Left kidney (tissue), 2 donors: ENCODE measurements around the gene SLC14A1. TPM values are rescaled to one million over a fixed set of nuclear protein-coding genes. Genes with fewer than 3 reads are reported as not detected.

ENCODE experiments used
- DNase-seq: peaks from one replicate; pipeline ENCODE4 v3.0.0-alpha.2; 2013
- polyA plus RNA-seq: library from polyadenylated mRNA; unstranded; fragments of 120-200 nt; gene quantifications from one replicate; pipeline ENCODE4 v1.2.1, GENCODE V29; 2013; ENCODE audit not compliant: insufficient read length

SLC14A1 gene
- polyA plus RNA-seq, 1 donor, result 1.7 TPM

DNA sequence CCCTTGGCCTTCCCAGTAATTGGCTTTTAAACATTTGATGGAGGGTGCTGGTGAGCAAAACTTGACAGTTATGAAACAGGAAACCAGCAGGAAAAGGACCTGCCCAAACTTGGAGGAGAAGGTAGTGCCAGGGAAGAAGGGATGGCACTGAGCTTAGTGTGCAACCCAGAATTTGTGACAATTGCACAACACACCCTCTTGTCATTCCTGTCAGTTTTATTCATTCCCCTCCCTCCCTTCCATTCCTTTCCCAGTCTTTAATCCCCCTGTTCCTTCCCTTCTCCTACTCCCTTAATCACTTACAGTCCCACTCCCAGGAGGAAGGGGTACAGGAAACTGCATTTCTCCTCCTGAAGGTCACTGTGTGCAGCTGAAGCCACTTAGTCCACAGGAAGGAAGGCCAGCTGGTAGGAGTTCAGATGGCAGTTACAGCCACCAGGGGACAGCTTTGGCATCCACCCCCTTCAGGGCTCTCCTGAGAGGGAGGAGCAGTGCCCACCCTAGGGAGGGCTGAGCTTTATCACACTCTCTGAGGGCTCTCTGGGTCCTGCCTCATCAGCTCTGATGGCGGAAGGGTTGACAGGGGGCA, 77.5 kb downstream of the SLC14A1 start:
- no peak for DNase-seq

Other genes starting within 250 kb of the SLC14A1 start
- 21.6 TPM for gene SLC14A2, start 108.7 kb upstream of the SLC14A1 start, polyA plus RNA-seq
- 0.50 TPM for gene SIGLEC15, start 101.5 kb downstream of the SLC14A1 start, polyA plus RNA-seq
- 33.6 TPM for gene EPG5, start 243.1 kb downstream of the SLC14A1 start, polyA plus RNA-seq